Calu3 (cell line): ENCODE results near the gene OR13D1. TPM values are rescaled to one million over a fixed set of nuclear protein-coding genes. Genes with fewer than 3 reads are reported as not detected.

Source experiments
- BruUV-seq: library from RNA; stranded (reverse); fragments of 400-500 nt; replicated peaks from 2 replicates; lab custom pipeline; 2021; lab: Mats Ljungman, UMichigan
- CTCF ChIA-PET: fragments of 300-600 bp; sonication (Branson Sonifier 250); formaldehyde crosslinking; loops from one replicate; lab custom pipeline; 2022; ENCODE audit warnings: antibody characterized with exemption; lab: Charles Lee
- DNase-seq: peaks from one replicate; pipeline ENCODE4 v3.0.0; 2022
- H3K27ac Mint-ChIP-seq: one replicate; pipeline ENCODE4 v1.8.0; 2022; ENCODE audit warnings: mixed read lengths; ENCODE audit not compliant: unreplicated experiment
- H3K27me3 Mint-ChIP-seq: one replicate; pipeline ENCODE4 v1.8.0; 2022; ENCODE audit warnings: mixed read lengths; ENCODE audit not compliant: unreplicated experiment
- H3K36me3 Mint-ChIP-seq: one replicate; pipeline ENCODE4 v1.8.0; 2022; ENCODE audit warnings: mild to moderate bottlenecking, moderate library complexity, mixed read lengths; ENCODE audit not compliant: insufficient read depth, unreplicated experiment
- H3K4me1 Mint-ChIP-seq: one replicate; pipeline ENCODE4 v1.8.0; 2022; ENCODE audit warnings: mild to moderate bottlenecking, low read depth, mixed read lengths; ENCODE audit not compliant: unreplicated experiment
- H3K4me3 Mint-ChIP-seq: one replicate; pipeline ENCODE4 v1.8.0; 2022; ENCODE audit warnings: mild to moderate bottlenecking, low read depth, moderate library complexity, mixed read lengths; ENCODE audit not compliant: unreplicated experiment
- H3K9me3 Mint-ChIP-seq: one replicate; pipeline ENCODE4 v1.8.0; 2022; ENCODE audit warnings: low read depth, mixed read lengths; ENCODE audit not compliant: unreplicated experiment
- CTCF ChIP-seq: fragments of 200-600 bp; IDR thresholded peaks from one replicate; pipeline ENCODE4 v1.8.0; 2022; ENCODE audit warnings: antibody characterized with exemption; ENCODE audit not compliant: unreplicated experiment
- intact Hi-C: fragments of 100-400 bp; cut with micrococcal nuclease; formaldehyde crosslinking; loops from one replicate; pipeline ENCODE4 v1.10.0; 2022; ENCODE audit not compliant: unreplicated experiment
- total RNA-seq: library from RNA; stranded (reverse); gene quantifications from 2 replicates; pipeline ENCODE4 v1.2.3, GENCODE V29; 2022

OR13D1 gene
- total RNA-seq, 1 experiment from 2014 or later: not detected

DNA sequence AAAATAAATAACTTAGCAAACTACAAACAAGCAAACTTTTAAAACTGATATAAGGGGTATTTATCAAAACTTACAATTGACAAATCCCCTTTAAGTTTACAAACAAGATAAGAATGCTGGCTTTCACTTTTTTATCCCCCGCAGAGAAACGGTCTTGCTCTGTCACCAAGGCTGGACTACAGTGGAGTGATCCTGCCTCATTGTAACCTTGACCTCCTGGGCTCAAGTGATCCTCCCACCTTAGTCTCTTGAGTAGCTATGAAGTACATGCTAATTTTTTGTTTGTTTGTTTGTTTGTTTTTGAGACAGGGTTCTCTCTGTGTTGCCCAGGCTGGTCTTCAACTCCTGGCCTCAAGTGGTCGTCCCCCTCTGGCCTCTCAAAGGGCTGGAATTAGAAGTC lies 44.1 kb downstream of the OR13D1 start:
- Mint-ChIP-seq H3K36me3 (no peaks in the 10 kb centered on the region), H3K4me3 (no peak overlapping the region), H3K9me3 (no peaks in the 10 kb centered on the region), H3K4me1 (no peaks in the 10 kb centered on the region), H3K27me3 (no peaks in the 10 kb centered on the region), H3K27ac (no peak overlapping the region)
- intact Hi-C loops: no loop called here
- BruUV-seq: no TSS peak
- no peak for TF ChIP-seq CTCF
- CTCF ChIA-PET: no interaction called here
- no peak for DNase-seq

DNA sequence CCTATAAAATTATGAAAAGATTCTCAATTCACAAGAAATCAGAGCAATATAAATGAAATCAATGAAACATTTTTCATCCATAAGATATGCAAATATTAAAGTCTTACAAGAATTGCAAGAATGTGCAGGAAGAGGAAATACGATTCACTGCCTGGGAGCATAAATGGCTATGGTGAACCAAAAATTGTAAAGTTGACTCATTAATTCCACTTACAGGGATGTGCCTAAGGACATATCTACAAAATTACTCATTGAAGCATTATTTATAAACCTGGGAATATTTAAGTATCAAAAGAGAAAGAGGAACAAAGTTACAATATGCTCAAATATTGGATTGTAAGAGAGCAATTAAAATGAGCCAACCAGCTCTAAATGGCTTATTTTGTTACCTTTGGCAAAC lies 46.3 kb downstream of the OR13D1 start:
- Mint-ChIP-seq H3K4me3 (no peak overlapping the region), H3K4me1 (no peaks in the 10 kb centered on the region), H3K36me3 (no peaks in the 10 kb centered on the region), H3K27me3 (no peaks in the 10 kb centered on the region), H3K9me3 (no peaks in the 10 kb centered on the region), H3K27ac (peak overlapping the region; percentile 54)
- no peak for TF ChIP-seq CTCF
- CTCF ChIA-PET: no interaction called here
- intact Hi-C loops: loop anchor here (5.0 to 10.0 kb wide), 3 partner anchors 136 to 1346 kb away; partner anchors contain the start of gene OR13C2
- no TSS peak for BruUV-seq
- no peak for DNase-seq

DNA sequence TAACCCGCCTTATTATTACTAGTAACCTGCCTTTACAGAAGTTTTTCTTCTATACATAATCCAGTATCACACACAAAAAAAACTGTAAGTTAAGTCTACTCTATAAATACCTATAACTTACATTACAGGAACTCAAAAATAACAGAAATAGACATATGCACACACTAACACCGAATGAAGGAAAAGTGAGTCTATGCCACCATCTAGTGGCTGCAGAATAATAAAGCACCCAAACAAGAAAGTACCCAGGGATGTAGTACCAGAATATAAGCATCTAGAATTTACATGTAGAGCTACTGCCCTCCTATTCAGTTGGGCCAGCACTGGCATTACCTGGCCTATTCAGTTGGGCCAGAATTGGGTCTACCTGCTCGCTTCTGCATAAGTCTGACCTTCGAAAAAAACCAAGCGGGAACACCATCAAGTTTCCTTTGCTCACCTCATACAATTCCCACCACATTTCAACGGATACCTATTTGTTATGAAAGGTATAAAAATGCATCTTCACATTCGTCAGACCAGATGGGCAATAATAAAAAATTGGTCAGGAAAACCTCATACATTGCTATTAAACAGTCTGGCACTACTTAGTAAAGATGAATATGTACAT lies 49.2 kb downstream of the OR13D1 start:
- Mint-ChIP-seq H3K36me3 (peaks cover 20% of the 10 kb centered on the region), H3K9me3 (no peaks in the 10 kb centered on the region), H3K4me1 (peaks cover 9% of the 10 kb centered on the region), H3K27ac (no peak overlapping the region), H3K27me3 (no peaks in the 10 kb centered on the region), H3K4me3 (no peak overlapping the region)
- CTCF ChIA-PET: no interaction called here
- peak; percentile 51 for TF ChIP-seq CTCF
- DNase-seq: peak; percentile 24
- intact Hi-C loops: loop anchor here (2.0 to 10.0 kb wide), 4 partner anchors 139 to 1349 kb away; partner anchors contain the start of gene OR13C2
- BruUV-seq: no TSS peak

Other genes with a start within 250 kb of the OR13D1 start
- not detected in 2 replicates for gene OR13F1, start 190.3 kb upstream of the OR13D1 start, total RNA-seq
- not detected in 2 replicates for gene OR13C4, start 167.3 kb upstream of the OR13D1 start, total RNA-seq
- gene OR13C3, start 157.7 kb upstream of the OR13D1 start, total RNA-seq: not detected in 2 replicates
- gene OR13C8, start 125.3 kb upstream of the OR13D1 start, total RNA-seq: not detected in 2 replicates
- not detected in 2 replicates for gene OR13C5, start 95.1 kb upstream of the OR13D1 start, total RNA-seq
- gene OR13C2, start 88.9 kb upstream of the OR13D1 start, total RNA-seq: not detected in 2 replicates
- gene OR13C9, start 76.3 kb upstream of the OR13D1 start, total RNA-seq: not detected in 2 replicates
- gene NIPSNAP3A, start 53.2 kb downstream of the OR13D1 start, total RNA-seq: 7.4 and 8.0 TPM in 2 replicates
- gene NIPSNAP3B, start 69.6 kb downstream of the OR13D1 start, total RNA-seq: 0.83 and 1.1 TPM in 2 replicates
- gene ABCA1, start 233.6 kb downstream of the OR13D1 start, total RNA-seq: 0.76 and 0.78 TPM in 2 replicates